NCI-H446 (cell line): ENCODE data around the gene FHIT.
"Not testable (repeated sequence)": the region's sequence is repeated elsewhere in the genome, so short reads cannot be mapped to it uniquely, and the experiment has no call there.

Experiments used
- DNase-seq, 2 experiments: peaks; one replicate each; lab custom pipeline; 2025; lab: John Stamatoyannopoulos, UW

Gene FHIT

DNA sequence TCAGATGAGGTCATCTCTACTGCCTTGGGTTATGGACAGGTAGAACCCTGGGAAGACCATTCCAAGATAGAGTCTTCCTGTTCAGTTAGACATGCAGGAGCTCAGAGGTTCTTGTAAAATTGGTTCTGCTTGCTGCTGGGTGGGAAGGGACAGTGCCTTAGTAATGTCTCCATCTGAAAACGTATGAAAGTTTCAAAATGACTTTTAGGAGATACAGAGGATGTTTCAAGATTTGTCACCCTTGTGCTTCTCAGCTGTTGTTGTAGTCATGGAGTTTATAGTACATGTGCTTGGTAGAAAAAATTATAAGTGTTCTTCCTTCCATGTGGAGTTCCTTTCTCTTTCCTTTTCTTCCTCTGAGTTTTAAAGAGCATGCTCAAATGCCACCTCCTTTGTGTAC is 1316.2 kb downstream of the FHIT start:
- no peak for DNase-seq

DNA sequence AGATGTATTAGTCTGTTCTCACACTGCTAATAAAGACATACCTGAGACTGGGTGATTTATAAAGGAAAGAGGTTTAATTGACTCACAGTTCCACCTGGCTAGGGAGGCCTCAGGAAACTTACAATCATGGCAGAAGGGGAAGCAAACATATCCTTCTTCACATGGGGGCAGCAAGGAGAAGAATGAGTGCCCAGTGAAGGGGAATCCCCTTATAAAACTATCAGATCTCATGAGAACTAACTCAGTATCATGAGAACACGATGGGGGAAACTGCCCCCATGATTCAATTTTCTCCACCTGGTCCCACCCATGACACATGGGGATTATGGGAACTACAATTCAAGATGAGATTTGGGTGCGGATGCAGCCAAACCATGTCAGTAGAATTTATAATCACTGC is 1316.7 kb downstream of the FHIT start:
- DNase-seq, result not testable (repeated sequence)

GRCh38 chr3:59930170-59930569 is 1321.1 kb downstream of the FHIT start:
- DNase-seq, result no peak

GRCh38 chr3:59927056-59927455 is 1324.2 kb downstream of the FHIT start:
- DNase-seq, result no peak

- DNase-seq, result no peak
Observed at GRCh38 chr3:59925946-59926345, 1325.3 kb downstream of the FHIT start.

- DNase-seq, result no peak
Observed at GRCh38 chr3:59922192-59922591, 1329.1 kb downstream of the FHIT start.

DNA sequence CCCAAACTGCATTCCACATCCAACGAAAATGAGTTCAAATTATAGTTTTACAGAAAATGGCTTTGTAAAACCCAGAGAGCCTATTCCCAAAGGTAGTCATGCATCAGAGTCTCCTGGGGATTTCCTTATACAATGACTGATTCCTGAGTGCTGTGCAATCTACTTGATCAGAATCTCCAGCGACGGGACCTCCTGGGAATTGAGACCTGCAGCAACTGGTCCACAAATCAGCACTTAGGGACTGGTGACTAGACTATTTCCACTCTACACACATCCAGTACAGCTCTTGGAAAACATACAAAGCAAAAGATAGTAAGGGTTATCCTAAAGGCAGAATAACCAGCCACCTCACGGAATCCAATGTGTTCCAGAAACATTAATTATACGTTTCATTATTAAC is 1330.4 kb downstream of the FHIT start:
- DNase-seq, result no peak

DNA sequence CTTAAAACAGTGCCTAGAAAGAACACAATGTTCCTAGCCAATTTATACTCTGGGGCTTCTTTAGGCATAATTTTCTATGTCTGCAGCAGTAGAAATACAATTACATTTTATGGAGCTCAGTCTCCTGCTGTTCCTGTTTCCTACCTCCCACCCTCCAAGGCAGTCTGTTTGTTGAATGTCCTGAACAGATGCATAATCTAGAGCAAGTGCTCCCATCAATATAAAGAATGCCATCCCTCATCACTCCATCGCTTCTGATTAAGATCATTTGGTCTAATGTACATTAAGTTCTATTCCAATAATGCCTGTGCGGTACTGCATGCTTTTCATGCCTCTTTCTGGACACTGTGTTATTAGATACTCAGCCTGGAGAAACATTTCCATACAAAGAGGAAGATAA is 1331.7 kb downstream of the FHIT start:
- DNase-seq, result no peak

- DNase-seq, result no peak
Observed at GRCh38 chr3:59914251-59914650, 1337.0 kb downstream of the FHIT start.

DNA sequence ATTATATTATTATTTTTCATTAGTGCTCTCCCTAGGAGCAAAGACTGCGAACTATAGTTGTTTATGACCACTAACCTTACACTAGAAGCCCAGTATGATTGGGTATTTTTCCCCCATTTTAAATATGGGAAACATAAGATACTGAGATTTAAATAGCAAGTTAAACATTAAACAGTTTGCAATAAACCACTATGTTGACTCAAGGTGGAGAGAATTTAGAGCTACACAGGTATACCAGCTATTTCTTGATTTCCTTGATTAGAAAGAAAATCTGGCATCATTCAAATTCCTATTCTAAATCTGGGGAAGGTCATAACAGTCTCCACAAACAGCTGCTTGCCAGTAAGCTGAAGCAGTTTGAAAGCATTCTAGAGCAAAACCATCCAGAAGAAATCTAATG is 1337.6 kb downstream of the FHIT start:
- no peak for DNase-seq

DNA sequence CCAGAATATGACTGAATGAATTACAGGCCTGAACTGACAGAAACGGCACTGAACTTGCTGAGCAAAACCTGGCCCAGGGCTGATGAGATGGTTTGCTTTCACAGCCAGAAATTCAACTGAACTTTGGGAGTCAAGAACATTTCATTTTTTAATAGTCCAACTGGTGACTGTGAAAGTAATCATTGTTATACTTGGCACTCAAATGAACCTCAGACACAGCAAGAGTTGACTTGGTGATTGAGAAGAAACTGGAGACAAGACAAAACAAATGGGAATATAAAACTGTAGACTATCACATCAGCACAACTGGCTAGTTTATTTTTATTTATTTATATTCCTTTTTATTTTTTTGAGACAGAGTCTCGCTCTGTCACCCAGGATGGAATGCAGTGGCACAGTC is 1342.6 kb downstream of the FHIT start:
- no peak for DNase-seq

GRCh38 chr3:59908280-59908679 is 1343.0 kb downstream of the FHIT start:
- no peak for DNase-seq

DNA sequence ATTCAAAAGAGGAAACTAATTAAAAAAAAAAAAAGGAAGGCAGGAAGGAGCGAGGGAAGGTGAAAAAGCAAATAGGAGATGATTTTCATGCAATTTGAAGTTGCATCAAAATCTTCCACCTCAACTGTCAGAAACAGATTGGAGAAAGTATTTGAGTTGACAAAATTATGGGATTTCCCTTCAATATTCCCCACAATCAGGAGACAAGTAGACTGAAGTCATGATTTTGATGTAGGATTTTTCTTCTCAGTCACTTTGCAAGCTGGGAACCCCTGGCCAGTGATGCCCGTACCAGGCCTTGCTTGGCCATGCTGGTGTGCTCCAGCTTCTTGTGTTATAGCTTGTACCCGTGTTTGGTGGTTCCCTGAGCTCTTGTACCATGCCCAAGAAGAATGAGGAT is 1347.0 kb downstream of the FHIT start:
- DNase-seq, result no peak

- DNase-seq, result no peak
Observed at GRCh38 chr3:59899061-59899460, 1352.2 kb downstream of the FHIT start.

- peak in 1 of 2 experiments; percentile 8 for DNase-seq
Observed at GRCh38 chr3:59895972-59896371, 1355.3 kb downstream of the FHIT start.

GRCh38 chr3:59894425-59895121 is 1356.7 kb downstream of the FHIT start:
- DNase-seq, result no peak

DNA sequence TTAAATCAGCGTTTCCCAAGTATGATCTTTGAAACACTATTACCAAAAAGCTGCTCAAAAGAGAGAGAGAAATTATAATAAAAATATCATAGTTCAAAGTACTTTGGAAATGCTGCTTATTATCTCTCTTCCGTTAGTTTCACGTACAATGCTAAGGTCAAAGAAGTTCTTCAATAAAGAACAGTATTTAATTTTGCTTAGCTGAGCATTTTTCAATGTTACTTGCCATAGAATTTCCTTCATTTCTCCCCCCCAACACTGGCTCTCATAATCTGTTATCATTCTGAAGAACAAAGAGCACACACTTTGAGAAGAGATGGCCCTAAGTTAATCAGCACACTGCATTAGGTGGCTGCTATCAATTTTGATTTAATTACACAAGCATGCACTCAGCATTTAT is 1360.6 kb downstream of the FHIT start:
- no peak for DNase-seq

- no peak for DNase-seq
Observed at GRCh38 chr3:59886790-59887189, 1364.5 kb downstream of the FHIT start.

GRCh38 chr3:59885899-59886400 is 1365.3 kb downstream of the FHIT start:
- DNase-seq, result no peak

DNA sequence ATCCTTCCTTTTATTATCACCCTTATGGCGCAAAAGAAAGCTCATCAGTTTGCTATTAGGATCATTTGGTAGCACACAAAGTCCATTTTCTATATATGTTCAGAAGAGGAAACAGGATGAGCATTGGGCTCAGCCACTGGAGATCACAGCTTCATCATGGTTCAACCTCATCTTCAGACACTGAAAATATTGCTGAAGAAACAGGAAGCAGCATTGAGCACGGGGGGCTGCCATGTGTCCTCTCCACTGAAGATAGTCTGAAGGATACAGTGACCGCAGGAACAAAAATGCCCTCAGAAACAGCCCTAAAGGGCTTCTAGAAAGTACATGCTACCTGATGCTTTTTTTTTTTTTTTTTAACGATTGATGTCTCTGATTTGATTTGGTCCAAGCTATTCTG is 1366.2 kb downstream of the FHIT start:
- no peak for DNase-seq

DNA sequence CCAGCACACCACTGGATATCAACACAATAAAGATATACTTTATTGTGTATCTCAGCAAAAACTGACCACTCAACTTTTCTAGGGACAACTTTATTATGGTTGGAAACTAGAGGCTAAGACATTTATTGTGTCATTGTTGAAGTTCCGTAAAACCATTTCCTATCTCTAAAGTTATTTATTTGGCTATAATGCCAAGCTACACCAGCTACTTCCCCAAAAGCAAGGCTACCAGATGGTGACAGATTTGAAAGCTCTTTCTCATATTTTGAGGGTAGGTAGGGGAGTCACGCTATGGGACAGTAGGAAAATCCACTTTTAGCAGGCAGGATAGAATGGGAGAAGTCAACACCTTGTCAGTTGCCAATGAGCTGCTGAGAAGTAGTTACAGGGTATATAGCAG is 1366.8 kb downstream of the FHIT start:
- no peak for DNase-seq

DNA sequence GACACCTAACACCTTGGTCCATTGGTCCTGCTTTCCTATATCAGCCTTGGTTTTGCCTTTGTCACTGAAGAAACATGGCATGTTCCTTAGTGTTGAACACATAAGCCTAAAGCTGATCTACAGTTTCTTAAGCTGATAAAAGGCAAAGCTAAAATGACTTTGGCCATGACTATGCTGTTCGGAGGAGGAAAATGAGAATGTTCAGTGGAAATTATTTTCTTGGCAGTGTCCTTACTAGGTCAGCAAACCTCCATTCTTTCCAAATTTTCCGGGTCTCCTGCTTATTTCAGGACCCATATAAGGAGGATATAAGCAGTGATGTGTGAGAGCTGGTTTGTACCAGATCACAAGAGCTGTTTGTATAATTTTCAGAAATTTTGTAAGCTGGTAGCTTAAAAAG is 1368.5 kb downstream of the FHIT start:
- DNase-seq, result no peak

GRCh38 chr3:59880717-59881116 is 1370.5 kb downstream of the FHIT start:
- no peak for DNase-seq

DNA sequence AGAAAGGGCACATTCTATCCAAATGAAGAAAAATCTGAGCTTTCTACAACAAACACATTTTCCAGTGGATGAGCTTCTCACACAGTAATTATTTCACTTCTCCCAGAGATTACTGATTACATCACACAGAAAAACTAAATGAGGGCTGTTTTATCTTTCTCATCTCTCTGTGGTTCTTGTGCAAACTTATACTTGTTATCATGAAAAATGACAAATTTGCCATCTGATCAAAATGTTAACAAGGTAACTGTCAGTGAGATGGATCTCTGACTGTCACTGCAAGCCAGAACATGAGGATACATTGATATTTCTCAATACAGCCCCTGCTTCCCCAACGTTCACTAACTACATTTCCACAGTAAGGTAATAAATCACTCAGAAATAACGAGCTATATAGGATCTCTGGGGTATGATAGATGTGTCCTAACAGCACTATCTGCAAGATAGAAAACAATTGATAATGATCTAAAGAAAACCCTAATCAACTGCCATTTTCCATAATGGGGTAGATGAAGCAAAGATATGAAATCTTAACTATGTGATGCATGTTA is 1372.1 kb downstream of the FHIT start:
- no peak for DNase-seq
